Fibroblast of skin of scalp (primary cell): ENCODE measurements around the gene PTPRU. TPM values are rescaled to one million over a fixed set of nuclear protein-coding genes. Genes with fewer than 3 reads are reported as not detected.

Source experiments
- DNase-seq: peaks from one replicate; pipeline ENCODE4 v3.0.0-alpha.2; 2013
- polyA plus RNA-seq, 2 experiments: library from polyadenylated mRNA; unstranded; fragments of 120-200 nt; gene quantifications; one replicate each; pipeline ENCODE4 v1.2.1, GENCODE V29; 2013; ENCODE audit not compliant: insufficient read length in 2 of 2

PTPRU gene
- polyA plus RNA-seq (2013, experiment 1 of 2; ENCODE audit: insufficient read length) = 26.6 TPM
- 25.3 TPM for polyA plus RNA-seq (2013, experiment 2 of 2; ENCODE audit: insufficient read length)

DNA sequence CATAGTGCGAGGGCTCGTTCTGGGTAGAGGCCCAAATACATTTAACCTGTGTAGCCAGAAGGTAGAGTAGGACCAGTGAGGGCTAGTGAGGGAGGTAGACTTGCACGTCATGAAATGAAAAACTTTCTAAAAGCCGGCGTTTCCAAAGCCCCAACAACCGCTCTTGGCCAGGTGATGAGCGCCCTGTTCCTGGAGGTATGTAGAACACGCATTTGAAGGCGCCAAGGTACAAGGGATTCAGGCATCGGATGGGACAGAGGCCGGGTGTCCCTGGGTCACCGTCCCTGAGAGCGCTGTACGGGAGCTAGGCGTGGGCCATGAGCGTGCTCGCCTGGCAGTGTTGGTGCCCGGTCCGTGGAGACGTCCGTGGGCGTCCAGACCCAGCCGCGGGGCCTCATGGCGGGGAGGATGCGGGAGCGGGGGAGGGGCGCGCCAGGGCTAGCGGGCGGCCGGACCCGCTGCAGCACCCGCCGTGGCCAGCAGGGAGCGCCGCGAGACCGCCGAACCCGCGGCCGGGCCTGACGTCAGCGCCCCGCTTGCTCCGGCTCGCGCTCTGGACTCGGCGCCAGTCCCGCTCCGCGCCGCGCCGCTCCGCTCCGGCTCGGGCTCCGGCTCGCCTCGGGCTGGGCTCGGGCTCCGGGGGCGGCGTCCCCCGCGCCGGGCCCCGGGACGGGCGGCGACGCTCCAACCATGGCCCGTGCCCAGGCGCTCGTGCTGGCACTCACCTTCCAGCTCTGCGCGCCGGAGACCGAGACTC is at the start of gene PTPRU:
Gene PTPRU, plus strand, starts transcription at position 568 of the 757 bp plus-strand sequence. Its CDS starts 123 bp downstream, at position 691.
- DNase-seq = peak; percentile 75

DNA sequence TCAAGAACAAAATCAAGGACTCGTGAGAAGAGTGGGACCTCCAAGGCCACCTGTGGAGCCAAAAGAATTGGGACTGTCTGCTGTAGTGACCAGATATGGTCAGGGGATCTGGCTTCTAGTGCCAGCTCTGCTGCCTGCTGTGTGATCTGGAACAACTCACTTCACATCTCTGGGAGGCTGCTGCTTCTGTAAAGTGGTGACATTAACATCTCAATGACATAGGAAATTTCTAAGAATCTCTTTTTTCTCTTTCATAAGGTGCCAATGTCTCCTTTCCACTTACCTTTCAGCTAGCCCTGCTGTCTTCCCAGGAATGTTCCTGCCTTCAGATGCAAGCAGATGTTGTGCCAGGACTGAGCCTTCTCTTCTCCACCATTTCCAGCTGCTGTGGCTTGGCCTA is 49.6 kb upstream of the PTPRU start:
- no peak for DNase-seq

DNA sequence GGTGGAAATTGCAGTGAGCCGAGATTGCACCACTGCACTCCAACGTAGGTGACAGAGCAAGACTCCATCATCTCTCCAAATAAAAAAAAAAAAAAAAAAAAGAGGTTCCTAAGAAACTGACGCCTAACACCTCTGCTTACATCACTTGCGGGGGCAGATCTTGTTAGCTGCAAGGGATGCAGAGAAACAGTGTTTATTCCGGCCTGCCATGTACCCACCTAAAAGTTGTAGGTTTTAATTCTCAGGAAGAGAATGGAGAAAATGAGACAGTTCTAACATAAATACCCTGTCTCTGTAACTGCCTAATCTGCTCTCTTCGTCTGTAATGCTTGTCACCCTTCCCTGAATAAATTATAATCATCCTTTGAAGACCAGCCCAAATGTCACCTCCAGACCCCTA is 45.6 kb upstream of the PTPRU start:
- DNase-seq = no peak

DNA sequence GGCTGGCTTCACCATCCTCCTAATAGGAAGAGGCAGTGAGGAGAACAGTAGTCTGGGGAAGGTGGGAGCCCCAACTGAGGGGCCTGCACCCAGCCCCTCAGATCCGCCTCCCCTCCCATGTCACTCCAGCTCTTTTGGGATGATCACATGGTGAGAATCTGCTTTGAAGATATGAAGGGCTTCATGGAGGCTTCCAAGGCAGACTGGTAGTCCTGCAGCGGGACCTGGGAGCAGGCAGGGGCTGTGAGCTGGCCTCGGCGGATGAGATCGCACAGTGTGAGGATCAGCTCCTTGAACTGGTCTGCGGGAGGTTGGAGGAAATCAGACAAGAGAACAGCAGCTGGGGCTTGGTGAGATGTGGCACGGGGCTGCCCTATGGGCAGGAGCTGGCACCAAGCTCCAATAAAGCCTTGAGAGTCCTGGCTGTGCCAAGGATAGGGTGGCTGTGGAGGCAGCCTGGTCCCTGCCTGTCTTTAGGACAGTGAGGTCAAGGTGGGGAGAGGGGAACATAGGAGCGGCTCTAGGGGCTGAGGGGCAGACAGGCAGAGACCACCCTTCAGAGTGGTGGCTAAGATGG is 42.4 kb upstream of the PTPRU start:
- DNase-seq = no peak

DNA sequence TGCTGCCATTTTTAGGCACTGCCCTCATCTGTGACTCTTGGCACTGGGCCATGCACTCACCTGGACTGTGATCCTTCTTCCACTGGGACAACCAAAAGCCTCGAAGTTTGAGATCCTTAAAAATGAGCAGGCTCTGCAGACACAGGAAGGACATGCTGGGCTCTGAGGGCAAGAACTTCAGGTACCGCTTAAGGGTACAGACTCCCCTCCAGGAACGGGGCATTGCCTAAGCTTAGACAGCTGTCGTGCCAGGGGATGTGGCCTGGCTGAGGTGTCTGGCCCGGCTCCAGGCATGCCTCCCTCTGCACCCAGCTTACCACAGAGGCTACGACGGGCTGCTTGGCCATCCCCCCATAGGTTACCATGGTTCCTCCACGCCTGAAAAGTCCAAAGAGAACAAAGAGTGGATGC is 40.4 kb upstream of the PTPRU start:
- DNase-seq = no peak

DNA sequence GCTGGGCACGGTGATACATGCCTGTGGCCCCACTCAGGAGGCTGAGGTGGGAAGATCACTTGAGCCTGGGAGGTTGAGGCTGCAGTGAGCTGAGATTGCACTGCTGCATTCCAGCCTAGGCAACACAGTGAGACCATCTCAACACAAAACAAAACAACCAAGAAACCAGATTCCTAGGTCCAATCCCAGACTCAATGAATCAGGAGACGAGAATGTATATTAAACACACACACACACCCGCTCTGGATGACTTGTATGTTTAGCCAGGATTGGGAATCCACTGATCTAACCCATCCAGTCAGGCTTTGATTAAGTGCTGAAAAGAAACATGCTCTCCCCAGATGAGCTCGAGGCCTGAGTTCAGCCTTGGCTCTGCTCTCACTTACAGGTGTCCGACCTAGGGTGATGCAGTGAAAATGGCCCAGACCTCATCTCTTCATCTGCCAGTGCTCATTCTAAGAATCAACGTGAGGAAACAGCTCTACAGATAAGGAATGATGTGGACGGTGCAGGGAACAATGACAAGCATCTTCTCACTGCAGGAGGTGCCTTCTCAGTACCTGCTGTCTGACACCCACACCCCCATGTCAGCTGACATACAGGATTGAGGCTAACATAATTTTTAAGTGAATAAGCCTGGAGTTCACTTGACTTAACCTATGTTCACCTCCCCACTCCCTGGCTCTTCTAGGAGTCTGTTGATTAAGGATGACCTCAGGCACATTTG is 39.3 kb upstream of the PTPRU start:
- peak; percentile 93 for DNase-seq

DNA sequence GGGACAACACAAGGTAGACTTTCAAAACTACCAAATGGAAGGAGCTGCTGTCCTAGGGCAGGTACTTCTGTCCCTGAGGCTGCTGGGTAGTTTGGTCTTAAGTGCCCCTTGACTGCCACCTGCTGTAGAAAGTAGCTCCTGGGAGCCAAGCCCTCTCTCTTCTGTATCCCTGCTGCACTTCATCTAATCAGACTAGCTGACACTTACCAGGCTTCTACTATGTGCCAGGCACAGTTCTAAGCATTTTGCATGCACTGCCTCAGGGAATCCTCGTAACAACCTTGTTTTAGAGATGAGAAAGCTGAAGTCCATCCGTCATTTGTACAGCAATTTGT is 38.8 kb upstream of the PTPRU start:
- DNase-seq = peak; percentile 47

DNA sequence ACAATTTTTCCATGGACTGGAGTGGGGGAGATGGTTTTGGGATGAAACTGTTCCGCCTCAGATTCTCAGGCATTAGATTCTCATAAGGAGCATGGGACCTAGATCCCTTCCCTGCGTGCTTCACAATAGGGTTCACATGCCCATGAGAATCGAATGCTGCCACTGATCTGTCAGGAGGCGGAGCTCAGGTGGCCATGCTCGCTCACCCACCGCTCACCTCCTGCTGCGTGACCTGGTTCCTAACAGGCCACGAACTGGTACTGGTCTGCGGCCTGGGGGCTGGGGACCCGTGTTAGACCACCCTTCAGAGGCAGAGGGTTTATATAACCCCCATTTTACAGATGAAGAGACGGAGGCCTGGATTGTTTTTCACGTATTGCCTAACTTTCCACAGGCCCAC is 38.3 kb upstream of the PTPRU start:
- DNase-seq = no peak

DNA sequence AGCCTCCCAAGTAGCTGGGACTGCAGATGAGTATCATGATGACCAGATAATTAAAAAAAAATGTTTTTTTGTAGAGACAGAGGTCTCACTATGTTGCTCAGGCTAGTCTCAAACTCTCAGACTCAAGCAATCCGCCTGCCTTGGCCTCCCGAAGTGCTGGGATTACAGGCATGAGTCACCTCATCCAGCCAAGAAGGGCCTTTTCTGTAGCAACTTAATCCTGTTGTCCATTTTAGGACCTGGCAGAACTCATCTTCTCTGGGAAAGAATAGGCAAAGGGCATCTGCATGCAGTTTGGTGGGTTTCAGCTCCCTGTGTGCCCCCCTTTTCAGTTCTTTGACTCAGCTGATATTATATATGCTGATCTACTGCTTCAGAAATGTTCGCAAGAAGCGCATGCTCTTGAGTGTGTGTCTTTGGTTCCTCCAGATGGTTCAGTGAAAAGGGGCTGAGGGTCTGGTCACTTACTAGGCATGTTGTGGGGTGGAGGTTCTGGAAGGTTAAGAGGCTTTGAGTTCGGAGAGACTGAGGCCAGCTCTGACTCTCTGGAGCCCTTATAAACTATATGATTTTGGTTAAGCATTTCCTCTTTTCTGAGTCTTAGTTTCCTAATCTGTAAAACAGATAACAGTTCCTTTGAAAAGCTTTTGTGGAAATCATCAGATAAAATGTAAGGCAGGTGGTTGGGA is 35.3 kb upstream of the PTPRU start:
- DNase-seq = peak; percentile 43

DNA sequence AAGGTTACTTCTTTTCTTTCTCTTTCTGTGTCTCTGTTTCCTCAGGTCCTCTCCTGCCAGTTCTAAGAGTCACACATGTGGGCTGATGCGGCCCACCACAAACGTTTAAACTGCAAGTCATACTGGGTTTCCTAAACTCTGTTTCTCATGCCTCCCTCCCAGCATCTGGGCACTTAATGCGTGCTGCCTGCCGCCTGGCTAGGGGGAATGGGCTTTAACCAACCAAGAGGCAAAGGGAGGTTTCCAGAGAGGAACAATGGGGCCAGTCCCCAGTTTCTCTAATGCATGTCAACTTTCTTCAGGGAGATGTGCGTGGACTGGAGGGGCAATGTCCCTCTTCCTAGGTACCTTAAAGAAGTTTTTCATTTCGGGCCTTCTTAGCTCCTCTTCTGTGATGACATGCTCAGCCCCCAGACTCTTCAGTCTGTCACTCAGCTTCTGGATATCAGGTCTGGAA is 34.7 kb upstream of the PTPRU start:
- no peak for DNase-seq

DNA sequence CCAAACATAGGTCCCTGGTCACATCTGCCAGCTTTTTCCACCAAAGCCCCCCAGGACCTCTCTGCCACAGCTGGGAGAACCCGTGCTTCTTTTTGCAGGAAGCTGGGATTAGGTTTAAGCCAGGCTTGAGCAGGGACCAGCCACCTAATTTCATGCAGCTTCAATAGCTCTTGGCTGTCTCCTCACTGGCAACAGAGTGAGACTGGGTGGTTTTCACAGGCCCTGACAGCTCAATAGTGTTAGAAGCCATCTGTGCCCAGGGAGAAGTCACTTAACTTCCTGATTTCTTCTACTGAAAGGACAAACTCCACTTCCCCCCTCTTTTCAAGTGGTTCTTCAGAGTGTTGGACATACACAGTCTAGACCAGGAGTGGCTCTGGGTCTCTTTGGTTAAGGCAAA is 34.3 kb upstream of the PTPRU start:
- DNase-seq = no peak

DNA sequence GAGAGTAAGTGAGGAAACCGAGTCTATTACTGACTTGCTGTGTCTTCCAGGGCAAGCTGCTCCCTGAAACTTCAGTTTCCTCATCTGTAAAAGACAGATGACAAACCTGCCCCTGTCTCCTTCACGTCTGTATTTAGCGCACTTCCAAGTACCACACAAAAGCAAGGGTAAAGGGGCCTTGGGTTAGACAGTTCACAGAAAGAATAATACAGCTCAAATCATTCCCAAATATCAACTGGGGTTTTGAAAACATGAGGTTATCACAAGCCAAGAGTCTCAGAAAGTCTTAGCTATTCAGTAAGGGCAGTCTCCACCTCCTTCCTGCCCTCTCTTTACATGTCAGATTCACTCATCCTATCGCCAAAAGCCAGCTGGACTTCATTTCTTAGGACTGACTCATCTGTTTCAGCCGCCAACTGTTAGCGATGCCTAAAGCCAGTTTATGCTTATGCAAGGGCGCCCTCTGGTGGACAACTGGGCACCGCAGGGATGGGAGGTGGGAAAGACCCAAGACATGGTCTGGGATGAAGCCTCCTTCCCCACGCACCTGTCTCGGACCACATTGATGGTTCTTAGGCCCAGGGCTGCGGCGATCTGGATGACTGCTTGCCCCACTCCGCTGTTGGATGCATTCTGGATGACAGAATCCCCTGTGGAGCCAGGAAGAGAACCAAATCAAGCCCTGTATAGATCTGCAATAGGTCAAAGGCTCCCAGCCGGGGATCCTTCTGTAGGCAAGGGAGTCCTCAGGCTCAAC is 33.6 kb upstream of the PTPRU start:
- peak; percentile 98 for DNase-seq

DNA sequence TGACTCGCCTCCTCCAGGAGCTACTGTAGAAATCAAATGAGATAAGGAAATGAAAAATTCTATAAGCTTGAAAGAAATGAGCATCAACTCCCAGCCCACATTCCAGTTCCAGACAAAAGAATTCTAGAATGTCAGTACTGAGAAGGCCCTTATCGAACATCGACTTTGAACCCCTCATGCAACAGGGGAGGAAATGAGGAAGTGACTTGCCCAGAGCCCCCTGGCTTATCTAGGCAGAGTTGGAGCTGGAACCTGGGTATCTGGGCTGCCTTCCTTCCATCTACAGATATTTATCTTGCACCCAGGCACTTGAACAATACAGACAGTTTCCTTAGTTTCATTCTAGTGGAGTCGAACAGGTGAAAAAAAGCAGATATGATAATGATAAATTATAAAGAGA is 27.9 kb upstream of the PTPRU start:
- no peak for DNase-seq

DNA sequence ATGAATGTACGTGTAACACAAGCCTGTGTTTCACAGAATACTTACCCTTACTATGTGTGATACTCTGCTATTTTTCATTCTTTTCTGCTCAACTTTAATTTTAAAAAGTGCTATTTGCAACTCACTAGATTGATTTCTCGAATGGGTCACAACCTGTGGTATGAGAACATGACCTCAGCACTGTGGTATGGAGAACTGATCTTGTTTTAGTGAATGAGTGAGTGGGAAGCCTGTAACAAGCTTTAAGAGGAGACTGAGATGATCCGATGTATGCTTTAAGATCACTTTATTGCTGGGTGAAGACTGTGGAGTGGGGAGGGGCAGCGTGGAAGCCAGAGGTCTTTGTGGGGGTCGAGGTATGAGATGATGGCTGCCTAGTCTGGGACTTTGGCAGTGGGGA is 27.1 kb upstream of the PTPRU start:
- peak; percentile 47 for DNase-seq

DNA sequence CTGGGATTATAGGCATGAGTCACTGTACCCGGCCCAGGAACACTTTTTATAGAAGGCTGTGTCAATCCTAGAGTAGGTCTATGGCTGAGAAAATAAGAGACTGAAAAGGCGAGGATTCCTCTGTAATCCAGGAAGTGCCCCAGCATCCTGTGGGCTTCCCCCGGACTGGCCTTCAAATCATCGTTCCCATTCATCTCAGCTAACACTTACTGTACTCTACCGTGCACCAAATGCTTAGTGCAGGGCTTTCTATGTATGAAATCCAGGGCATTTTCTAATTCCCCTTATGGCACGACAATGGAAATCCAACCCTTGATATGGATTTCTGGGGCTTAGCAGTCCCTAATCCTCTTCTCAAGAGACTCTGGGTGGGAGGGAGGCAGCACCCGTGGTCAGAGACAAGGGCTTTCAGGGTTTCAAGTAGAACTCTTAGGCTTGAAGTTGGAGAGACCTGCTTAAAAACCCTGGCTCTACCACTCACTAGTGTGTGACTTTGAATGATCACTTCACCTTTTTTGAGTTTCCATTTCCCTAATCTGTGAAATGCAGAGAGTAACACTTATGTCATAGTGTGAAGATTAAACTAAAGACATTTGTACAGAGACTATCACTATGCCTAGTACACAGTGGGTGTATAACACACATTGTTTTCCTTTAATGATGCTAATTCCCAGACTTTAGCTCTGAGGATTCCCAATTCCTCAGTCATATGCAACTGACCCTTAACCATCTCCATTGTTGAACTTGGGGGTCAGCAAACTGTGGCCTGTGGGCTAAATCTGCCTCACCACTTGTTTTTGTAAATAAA is 25.8 kb upstream of the PTPRU start:
- no peak for DNase-seq

DNA sequence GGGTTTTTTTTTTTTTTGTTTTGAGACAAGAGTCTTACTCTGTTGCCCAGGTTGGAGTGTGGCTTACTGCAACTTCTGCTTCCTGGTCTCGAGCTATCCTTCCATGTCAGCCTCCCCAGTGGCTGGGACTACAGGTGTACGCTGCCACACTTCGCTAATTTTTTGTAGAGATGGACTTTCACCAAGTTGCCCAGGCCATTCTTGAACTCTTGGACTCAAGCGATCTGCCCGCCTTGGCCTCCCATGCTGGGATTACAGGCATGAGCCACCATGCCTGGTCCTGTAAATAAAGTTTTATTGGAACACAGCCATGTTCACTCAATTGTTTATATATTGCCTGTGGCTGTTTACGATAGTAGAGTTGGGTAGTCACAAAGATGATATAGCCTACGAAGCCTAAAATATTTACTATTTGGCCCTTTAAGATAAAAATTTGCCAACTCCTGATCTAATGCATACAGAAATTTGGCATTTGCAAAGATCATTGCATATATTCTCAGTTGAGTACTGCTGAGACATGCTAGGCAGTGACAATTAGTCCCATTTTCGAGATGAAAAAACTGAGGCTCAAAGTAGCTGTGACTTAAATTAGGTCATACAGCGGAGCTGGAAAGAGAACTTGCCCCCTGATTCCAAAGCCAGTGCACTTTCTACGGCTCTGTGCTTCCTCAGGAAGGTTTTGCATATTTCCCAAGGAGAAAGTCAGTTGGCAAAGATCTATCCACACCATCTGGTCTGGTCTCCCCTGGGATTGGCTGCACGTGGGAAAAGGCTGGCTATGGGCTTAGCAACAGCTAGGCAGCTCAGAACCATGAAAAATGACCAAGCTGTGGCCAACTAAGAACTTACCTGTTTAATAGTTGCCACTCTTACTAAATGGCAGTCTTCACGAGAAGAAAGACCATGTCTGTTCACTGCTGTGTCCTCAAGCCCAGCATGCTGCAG is 25.0 kb upstream of the PTPRU start:
- DNase-seq = peak; percentile 22

DNA sequence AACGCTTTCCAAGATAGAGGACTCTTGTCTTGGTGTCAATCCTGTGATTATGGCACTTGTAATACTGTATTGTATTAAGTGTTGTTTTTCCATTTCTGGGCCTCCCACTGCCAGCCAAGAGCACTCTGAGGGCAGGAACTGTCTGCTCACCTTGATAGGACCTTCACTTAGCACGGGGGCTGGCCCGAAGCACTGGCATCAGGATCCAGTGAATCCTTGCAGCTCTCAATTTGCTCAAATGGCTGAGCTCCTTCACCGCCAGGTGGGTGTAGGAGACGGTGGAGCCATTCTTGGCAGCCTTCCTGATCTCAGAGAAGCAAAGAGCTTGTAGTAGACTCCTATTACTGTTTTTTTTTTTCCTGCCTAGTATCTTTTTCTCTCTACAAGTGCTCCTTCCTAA is 23.3 kb upstream of the PTPRU start:
- DNase-seq = no peak

DNA sequence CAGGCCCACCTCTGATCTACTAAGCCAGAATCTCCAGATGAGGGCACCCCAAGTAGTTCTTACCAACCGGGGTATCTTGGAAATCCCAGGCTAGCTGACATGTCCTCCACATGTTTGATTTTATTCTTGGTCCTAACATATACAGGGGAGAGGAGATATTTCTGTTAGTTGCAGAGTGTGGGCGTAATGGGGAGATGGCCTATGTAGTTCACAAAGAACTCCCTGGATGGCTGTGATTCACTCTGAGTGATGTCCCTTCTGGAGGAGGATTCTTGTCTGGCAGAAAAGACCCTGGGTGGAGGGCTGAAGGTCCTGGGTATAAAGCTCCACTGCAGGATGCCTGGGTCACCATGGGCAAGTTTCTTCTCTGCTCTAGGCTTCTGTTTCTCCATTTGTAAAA is 18.7 kb upstream of the PTPRU start:
- DNase-seq = no peak

DNA sequence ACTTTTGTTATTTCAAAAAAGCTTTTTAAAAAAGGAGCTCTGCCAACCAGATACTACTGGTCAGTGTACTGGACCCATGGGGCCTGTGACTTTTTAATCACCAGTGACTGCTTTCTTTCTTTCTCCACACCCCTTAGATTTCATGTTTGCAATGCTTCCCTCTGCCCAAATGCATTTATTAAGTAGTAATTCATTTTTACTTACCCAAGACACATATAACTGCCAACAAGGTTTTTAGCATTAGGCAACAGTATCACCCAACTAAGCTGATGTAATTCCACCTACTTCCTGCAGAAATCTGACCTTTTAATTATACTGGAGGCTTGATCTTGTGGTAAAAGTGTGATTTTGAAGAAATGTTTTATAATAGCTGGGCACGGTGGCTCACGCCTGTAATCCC is 18.1 kb upstream of the PTPRU start:
- DNase-seq = no peak

DNA sequence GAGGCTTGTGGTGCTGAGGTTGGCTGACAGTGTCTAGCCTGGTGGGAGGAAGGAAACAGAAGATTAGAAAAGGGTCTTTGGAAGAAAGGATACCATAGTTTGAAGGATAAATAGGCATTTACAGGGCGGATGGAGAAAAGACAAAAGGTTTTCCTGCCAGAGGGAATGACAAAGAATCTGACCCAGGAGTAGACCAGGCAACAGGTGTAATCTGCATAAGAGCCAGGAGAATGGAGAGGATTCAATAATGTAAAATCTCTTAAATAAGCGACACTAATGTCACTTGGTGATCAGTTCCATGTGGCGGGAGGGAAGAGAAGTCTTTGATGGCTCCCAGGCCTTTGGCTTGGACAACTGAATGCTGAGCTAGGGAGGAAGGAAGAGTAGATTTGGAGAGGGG is 15.0 kb upstream of the PTPRU start:
- DNase-seq = no peak
